ENCODE measurements around the gene PFDN6.
A peak's percentile ranks its signal among the peaks of the same experiment; 100 is the strongest.
"Not testable (repeated sequence)": the region's sequence is repeated elsewhere in the genome, so short reads cannot be mapped to it uniquely, and the experiment has no call there.

Gene PFDN6

DNA sequence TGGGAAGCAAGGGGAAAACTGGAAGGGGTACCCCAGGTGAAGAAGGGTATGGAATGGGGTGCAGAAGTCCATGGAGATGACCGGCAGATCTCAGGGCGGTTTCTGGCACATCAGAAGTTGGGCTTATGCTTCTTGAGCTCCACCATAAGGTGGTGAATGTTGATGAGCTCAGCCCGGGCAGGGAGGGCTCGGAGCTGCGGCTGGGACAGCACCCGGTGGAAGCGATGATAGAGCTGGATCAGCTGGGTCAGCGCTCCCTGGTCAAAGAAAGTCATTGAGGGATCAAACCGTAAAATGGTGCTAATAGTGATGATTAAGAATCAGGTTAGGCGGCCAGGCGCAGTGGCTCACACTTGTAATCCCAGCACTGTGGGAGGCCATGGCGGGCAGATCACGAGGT is 38.7 kb upstream of the PFDN6 start:
- TF ChIP-seq Cebpa-rat (IDR thresholded peaks at IDR 0.05), result no peak
- H4K20me1 ChIP-seq, result no peaks in the 10 kb centered on the region
- H3K36me3 ChIP-seq, result peaks cover 8 to 55% (median 29%) of the 10 kb centered on the region in 11 experiments; a peak in 19 of 22 replicates
- H3K27me3 ChIP-seq, result no peaks in the 10 kb centered on the region
- H3K4me1 ChIP-seq, result peaks cover 20 to 52% (median 32%) of the 10 kb centered on the region in 10 experiments
- H3K9me3 ChIP-seq (replicated peaks in 1 of 11), result no peaks in the 10 kb centered on the region
- peak overlapping the region; percentile 90 to 100 (median 99) for H3K4me2 ChIP-seq
- peak overlapping the region in 6 of 10 experiments; percentile 58 to 76 (median 69); a peak in 8 of 20 replicates for H3K4me3 ChIP-seq
- H3K9ac ChIP-seq, result peak overlapping the region; percentile 6 to 92 (median 90); a peak in 18 of 22 replicates
- peak overlapping the region in 9 of 11 experiments; percentile 19 to 96 (median 91); a peak in 10 of 22 replicates for H3K27ac ChIP-seq

GRCh38 chr6:33251395-33252012 is 37.9 kb upstream of the PFDN6 start:
- Histone ChIP-seq H3K27ac (peak overlapping the region in 1 of 11 experiments; percentile 15; a peak in 2 of 22 replicates), H3K36me3 (peaks cover 14 to 60% (median 31%) of the 10 kb centered on the region in 11 experiments; a peak in 19 of 22 replicates), H3K9ac (peak overlapping the region in 4 of 11 experiments; percentile 11 to 92 (median 52); a peak in 3 of 22 replicates), H3K4me1 (peaks cover 20 to 52% (median 32%) of the 10 kb centered on the region in 10 experiments), H3K4me3 (0 out of 20 replicates have a peak overlapping the region, but pooled peaks of 1 of the 10 experiments have one; percentile 58), H3K4me2 (peak overlapping the region in 7 of 11 experiments; percentile 21 to 100 (median 99); a peak in 9 of 22 replicates), H3K27me3 (no peaks in the 10 kb centered on the region), H4K20me1 (no peaks in the 10 kb centered on the region), H3K9me3 (replicated peaks in 1 of 11) (no peaks in the 10 kb centered on the region)
- no peak for TF ChIP-seq Cebpa-rat (IDR thresholded peaks at IDR 0.05)

DNA sequence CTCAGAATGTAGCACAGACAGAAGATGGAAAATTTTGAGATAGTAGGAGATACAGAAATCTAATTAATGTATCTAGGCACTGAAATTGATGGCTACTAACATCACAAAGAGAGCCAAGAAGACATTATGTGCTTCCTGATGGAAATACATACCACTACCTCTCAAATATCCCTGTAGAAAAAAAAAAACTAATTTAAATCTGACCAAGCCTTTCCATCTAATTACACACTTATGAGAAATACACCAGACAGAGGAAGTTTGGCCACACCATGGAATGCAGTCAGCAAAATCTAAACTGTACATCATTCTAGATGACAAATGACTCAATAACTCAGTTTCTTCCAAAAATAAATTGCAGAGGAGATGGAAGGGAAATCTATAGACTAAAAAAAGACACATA is 36.6 kb upstream of the PFDN6 start:
- H3K4me3 ChIP-seq, result no peak overlapping the region
- H3K27ac ChIP-seq, result peak overlapping the region in 2 of 11 experiments; percentile 1 to 25; a peak in 2 of 22 replicates

DNA sequence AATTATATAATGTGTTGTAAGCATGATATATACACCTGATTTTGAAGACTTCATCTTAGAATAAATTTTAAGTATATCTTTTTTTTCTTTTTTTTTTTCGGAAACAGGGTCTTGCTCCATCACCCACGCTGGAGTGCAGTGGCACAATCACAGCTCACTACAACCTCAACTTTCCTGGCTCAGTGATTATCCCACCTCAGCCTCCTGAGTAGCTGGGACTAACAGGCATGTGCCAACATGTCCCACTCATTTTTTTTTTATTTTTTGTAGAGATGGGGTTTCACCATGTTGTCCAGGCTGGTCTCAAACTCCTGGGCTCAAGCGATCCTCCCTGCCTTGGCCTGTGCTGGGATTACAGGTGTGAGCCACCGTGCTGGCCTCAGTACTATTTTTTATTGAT is 34.8 kb upstream of the PFDN6 start:
- Histone ChIP-seq H3K4me3 (no peak overlapping the region), H3K9me3 (replicated peaks in 1 of 11) (peaks cover 0 to 5% (median 0%) of the 10 kb centered on the region in 11 experiments; a peak in 3 of 22 replicates), H3K4me1 (peaks cover 14 to 42% (median 22%) of the 10 kb centered on the region in 10 experiments), H3K27ac (no peak overlapping the region), H3K4me2 (no peak overlapping the region), H4K20me1 (no peaks in the 10 kb centered on the region), H3K27me3 (no peaks in the 10 kb centered on the region), H3K9ac (peak overlapping the region in 1 of 11 experiments; percentile 33; a peak in 1 of 22 replicates), H3K36me3 (peaks cover 41 to 91% (median 60%) of the 10 kb centered on the region in 11 experiments)
- no peak for TF ChIP-seq Cebpa-rat (IDR thresholded peaks at IDR 0.05)

More for the DNA sequence above, 36.6 kb upstream of the PFDN6 start:
- peaks cover 23 to 73% (median 42%) of the 10 kb centered on the region in 11 experiments for H3K36me3 ChIP-seq
- H3K9me3 ChIP-seq (replicated peaks in 1 of 11), result peaks cover 0 to 4% (median 0%) of the 10 kb centered on the region in 11 experiments; a peak in 1 of 22 replicates
- H3K4me1 ChIP-seq, result peaks cover 20 to 51% (median 31%) of the 10 kb centered on the region in 10 experiments
- peak overlapping the region in 3 of 11 experiments; percentile 64 to 100 (median 100); a peak in 6 of 22 replicates for H3K4me2 ChIP-seq
- no peak for TF ChIP-seq Cebpa-rat (IDR thresholded peaks at IDR 0.05)
- peak overlapping the region in 1 of 11 experiments; percentile 4; a peak in 3 of 22 replicates for H3K9ac ChIP-seq
- H3K27me3 ChIP-seq, result no peaks in the 10 kb centered on the region
- no peaks in the 10 kb centered on the region for H4K20me1 ChIP-seq

GRCh38 chr6:33259032-33259431 is 30.4 kb upstream of the PFDN6 start:
- H3K27ac ChIP-seq, result no peak overlapping the region

DNA sequence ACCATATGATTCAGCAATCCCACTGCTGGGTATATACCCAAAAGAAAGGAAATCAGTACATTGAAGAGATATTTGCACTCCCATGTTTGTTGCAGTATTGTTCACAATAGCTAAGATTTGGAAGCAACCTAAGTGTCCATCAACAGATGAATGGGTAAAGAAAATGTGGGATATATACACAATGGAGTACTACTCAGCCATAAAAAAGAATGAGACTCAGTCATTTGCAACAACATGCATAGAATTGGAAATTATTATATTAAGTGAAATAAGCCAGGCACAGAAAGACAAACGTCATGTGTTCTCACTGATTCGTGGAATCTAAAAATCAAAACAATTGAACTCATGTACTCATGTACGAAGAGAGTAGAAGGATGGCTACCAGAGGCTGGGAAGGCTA is 26.9 kb upstream of the PFDN6 start:
- H3K4me2 ChIP-seq; H3K27me3 ChIP-seq; H3K9ac ChIP-seq; H3K4me1 ChIP-seq; H4K20me1 ChIP-seq; H3K9me3 ChIP-seq (replicated peaks in 1 of 11); H3K27ac ChIP-seq; H3K4me3 ChIP-seq: not testable (repeated sequence)
- peaks cover 94 to 100% (median 99%) of the 10 kb centered on the region in 11 experiments for H3K36me3 ChIP-seq

More at GRCh38 chr6:33259032-33259431, 30.4 kb upstream of the PFDN6 start:
- no peak overlapping the region for H3K4me2 ChIP-seq
- H3K4me1 ChIP-seq, result no peaks in the 10 kb centered on the region
- H3K9me3 ChIP-seq (replicated peaks in 1 of 11), result peaks cover 0 to 5% (median 0%) of the 10 kb centered on the region in 11 experiments; a peak in 3 of 22 replicates
- peaks cover 69 to 98% (median 88%) of the 10 kb centered on the region in 11 experiments for H3K36me3 ChIP-seq
- no peaks in the 10 kb centered on the region for H3K27me3 ChIP-seq
- no peak overlapping the region for H3K4me3 ChIP-seq
- no peak for TF ChIP-seq Cebpa-rat (IDR thresholded peaks at IDR 0.05)
- no peak overlapping the region for H3K9ac ChIP-seq
- H4K20me1 ChIP-seq, result no peaks in the 10 kb centered on the region

DNA sequence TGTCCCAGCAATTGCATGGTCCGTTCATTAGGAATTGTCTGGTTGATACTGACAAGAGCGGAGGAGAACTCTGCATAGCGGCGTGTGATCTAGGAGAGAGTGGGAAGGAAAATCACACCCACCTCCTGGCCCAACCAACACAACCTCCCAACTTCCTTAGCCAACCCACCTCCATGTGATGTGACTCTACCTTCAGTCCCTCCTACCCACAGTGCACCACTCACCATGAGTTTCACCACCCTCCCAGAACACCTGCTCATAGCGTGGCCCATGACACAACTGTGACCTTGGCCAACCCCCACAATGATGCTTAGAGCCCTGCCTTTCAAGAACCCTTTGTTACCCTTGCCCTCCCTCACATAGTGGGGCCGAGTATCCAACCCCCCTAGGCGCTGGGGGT is 25.4 kb upstream of the PFDN6 start:
- peaks cover 0 to 23% (median 0%) of the 10 kb centered on the region in 10 experiments; a peak in 7 of 20 replicates for H3K4me1 ChIP-seq
- H3K36me3 ChIP-seq, result peaks cover 95 to 100% (median 99%) of the 10 kb centered on the region in 11 experiments
- H3K27ac ChIP-seq, result no peak overlapping the region
- no peaks in the 10 kb centered on the region for H3K27me3 ChIP-seq
- no peak overlapping the region for H3K4me2 ChIP-seq
- H4K20me1 ChIP-seq, result no peaks in the 10 kb centered on the region; a peak in 2 of 22 replicates
- no peak for TF ChIP-seq Cebpa-rat (IDR thresholded peaks at IDR 0.05)
- no peak overlapping the region for H3K4me3 ChIP-seq
- H3K9ac ChIP-seq, result no peak overlapping the region
- H3K9me3 ChIP-seq (replicated peaks in 1 of 11), result no peaks in the 10 kb centered on the region

DNA sequence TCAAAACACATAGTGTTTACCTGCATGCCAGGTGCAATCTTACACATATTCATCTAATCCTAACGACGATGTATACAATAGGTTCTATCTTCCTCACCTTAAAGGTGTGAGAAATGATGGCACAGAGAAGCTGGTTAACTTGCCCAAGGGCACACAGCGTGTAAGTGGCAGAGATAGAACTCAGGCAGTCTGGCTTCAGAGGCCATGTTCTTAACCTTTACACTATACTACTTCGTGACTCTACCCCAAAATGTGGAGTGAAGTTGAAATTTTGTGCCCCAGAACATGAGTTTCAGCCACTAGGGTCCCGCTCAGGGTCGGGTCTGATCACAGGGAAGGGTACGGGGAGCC is 18.3 kb upstream of the PFDN6 start:
- Histone ChIP-seq H3K4me2 (peak overlapping the region; percentile 74 to 96 (median 85)), H3K36me3 (peaks cover 74 to 81% (median 77%) of the 10 kb centered on the region in 11 experiments), H3K4me3 (peak overlapping the region; percentile 74 to 92 (median 88)), H3K9ac (peak overlapping the region; percentile 91 to 99 (median 95)), H3K4me1 (peaks cover 46 to 77% (median 52%) of the 10 kb centered on the region in 10 experiments), H4K20me1 (peaks cover 34 to 41% (median 37%) of the 10 kb centered on the region in 11 experiments; a peak in 21 of 22 replicates), H3K27ac (peak overlapping the region; percentile 92 to 99 (median 98)), H3K27me3 (no peaks in the 10 kb centered on the region), H3K9me3 (replicated peaks in 1 of 11) (no peaks in the 10 kb centered on the region)
- TF ChIP-seq Cebpa-rat (IDR thresholded peaks at IDR 0.05), result no peak

All from BLaER1 treated with 17β-estradiol and CSF1 and Interleukin-3, amounts not matched to agents 10 nM and 100 nM (cell line).